HG03095 (cell line): ENCODE measurements around the gene PPP3CA.

Experiments used
- ATAC-seq: cut with Tn5 transposase; IDR thresholded peaks from one replicate; pipeline ENCODE4 v1.9.1; 2021; ENCODE audit warnings: moderate library complexity; ENCODE audit not compliant: unreplicated experiment

The PPP3CA gene

DNA sequence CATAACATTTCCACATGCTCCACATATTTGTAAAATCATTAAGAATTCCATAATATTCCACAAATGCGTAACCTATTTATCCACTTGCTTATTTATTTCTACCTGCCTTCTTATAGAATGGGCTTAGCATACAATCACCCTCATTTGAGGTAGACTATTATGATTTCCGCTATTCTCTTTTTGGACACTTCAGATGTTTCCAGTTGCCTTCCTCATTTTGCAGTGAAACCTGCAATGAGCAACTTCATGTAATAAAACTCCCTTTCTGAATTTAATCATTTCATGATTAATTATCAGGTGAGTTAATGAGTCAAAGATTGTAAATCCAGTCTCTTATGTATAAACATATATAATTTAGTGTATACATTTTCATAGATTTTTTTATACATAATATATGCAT, 58.0 kb downstream of the PPP3CA start:
- no peak for ATAC-seq

DNA sequence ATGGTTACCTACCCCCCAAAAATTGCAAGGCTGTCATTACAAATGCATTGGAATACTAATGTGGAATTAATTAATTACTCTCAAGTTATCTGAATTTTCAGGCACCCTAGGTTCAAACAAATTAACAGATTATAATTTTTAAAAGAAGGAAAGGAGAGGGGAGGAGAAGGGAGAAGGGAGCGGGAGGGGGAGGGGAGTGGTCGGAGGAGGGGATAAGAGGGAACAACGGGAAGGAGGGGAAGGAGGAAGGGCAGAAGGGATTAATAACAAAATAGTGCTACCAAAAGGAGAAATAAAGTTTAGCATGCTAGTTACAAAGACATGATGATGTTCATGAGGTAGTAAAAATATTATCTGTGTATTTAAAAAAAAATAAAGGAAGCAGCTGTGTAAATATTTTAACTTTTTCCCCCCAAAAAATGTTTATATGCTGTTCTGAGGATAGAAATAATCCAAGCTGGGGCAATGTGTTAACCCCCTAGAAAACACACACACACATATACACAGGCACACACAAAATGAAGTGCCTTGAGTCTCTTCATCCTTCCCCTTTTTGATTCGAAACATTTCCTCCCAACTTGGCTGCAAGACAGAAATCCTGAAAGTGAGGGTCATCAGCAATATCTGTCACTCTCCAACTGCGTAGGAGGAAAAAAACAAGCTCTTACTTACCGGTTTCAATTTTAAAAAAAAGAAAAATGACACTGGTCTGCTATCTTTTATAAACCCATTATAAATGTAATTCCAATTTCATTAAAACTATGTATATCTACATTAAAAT, 58.8 kb downstream of the PPP3CA start:
- ATAC-seq: no peak

DNA sequence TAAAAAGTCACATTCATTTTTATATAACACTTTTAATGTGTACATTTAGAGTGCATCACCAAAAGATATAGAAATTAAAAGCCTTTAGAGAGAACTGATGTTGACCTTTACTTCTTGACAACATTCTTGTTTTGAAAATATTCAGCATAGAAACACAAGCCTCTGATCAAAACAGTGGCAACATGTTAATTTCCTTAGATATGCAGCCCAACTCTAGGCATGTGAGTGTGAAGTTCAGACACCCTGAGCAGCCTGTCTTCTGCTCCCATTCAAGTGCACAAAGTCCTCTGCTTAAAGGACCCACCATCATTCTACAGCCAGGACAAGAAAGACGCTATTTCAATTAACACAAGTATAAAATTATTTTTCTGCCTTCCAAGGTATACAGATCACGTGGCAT, 60.0 kb downstream of the PPP3CA start:
- ATAC-seq: no peak

DNA sequence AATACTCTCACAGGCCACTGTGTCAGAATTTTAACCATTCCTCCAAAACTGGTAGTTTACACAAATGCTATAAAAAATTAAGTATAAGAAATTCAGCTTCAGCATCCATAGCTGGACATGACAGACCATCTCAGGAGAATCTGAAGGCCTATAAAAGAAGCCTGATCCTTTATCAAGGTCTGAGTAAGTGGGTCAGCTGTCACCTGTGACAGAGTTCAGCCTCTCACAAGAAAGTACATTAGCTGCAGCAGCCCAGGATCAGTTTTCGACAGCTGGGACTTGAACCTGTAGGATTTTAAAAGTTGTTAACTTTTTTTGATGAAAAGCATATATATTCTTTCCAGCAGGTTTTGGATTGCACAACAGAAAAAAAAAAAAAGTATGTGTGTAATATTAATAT, 60.7 kb downstream of the PPP3CA start:
- no peak for ATAC-seq

DNA sequence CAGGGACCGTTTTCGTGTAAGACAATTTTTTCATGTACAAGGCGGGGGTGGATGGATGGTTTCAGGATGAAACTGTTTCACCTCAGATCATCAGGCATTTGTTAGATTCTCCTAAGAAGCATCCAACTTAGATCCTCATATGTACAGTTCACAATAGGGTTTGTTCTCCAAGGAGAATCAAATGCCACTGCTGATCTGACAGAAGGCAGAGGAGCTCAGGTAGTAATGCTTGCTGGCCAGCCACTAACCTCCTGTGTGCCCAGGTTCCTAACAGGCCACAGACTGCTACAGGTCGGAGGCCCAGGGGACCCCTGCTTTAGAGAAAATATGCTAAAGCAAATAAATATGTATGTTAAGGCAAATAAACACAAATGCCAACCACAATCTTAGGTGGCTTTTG, 61.3 kb downstream of the PPP3CA start:
- no peak for ATAC-seq

DNA sequence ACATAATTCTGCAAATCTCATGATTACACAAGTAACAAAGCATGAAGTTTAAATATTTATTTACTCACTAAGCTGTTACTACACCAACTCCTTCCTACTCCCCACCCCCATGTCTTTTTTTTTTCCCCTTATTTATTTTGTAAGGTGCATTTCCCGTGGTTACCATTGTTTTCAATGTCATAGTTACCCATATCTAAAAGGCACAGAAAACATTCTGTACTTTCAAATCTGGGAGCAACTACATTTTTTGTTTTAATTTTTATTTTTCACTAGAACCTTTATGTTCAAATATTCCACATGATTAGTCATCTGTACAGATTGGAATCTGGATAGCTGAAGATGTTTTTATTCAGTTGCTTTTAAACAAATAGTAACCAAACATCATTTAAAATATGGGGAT, 62.8 kb downstream of the PPP3CA start:
- no peak for ATAC-seq

DNA sequence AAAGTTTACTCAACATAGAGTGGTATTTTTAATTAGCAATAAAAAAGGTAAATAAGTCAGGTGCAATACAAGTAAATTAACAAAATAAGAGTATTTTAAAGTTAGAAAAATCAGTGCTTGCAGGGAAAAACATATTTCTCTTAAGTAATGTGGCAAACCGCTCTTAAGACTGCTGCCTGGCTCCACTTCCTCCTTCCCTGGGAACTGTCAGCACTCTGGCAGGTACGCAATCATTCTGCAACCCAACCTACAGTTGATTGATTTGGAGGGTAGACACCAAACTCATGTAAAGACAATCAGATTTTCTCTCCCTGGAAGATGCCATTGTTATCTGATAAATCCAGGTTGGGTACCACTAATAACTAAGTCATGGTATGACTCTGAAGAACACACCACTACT, 63.9 kb downstream of the PPP3CA start:
- ATAC-seq: no peak

DNA sequence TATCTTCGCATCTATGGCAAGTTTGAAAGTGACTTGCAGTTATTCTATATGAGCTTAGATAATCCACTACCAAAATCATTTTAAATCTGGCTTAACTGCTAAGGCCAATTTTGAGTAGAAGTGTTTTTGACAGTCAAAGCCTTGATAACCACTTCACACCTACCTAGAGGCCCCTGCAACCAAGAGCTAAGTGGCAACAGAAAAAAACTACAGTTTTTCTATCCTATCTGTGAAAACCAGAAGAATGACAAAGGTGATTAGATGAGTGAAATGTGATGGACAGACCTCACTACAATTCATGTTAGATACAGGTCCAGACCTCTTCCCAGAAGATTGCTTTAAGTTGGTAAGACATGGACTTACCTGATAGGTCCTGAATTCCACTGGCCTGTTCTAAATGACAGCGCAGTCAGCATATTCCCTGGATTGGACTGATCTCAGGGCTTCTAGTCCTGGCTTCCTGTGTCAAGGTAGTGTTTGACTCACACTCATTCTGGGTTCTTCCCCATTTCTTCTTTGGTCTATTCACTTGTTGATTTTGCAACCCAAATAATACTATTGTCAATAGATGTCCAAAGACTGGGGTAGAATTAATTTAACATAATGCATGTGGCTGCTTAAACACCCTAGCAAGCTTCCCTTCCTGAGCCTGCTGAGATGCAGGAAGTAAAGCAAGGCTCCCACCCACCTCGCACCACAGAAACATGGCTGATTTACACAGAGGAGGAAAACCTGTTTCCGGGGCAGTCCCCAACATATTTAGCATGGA, 65.1 kb downstream of the PPP3CA start:
- no peak for ATAC-seq

DNA sequence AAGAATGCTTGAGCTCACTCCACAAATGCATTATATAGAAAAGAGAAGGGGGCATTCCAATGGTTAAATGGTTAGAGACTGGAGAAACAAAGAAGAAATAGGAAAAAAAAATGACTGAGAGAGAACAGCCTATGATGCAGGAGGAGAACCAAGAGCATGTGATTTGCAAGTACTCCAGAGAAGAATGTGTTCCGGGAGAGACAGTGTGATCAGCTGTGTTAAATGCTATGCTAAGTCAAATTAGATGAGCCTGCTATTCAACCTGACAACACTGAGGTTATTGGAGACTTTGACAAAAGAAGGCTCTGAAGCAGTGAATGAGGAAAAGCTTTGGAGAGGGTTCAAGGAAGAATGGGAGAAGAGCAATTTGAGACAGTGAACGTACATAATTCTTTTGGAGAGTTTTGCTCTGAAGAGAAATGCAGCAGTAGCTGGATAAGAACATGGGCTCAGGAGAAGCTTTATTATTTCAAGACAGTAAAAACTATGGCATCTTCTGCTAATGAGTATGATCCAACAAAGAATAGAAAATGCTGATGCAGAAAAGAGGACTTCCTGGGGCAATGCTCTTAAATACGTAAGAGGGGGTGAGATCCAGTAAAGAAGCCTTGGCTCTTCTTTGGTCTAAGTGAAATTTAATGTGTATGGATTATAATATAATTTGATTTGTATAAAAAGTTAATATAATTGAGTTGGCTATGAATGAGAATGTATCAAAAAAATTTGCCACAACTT, 66.3 kb downstream of the PPP3CA start:
- no peak for ATAC-seq

DNA sequence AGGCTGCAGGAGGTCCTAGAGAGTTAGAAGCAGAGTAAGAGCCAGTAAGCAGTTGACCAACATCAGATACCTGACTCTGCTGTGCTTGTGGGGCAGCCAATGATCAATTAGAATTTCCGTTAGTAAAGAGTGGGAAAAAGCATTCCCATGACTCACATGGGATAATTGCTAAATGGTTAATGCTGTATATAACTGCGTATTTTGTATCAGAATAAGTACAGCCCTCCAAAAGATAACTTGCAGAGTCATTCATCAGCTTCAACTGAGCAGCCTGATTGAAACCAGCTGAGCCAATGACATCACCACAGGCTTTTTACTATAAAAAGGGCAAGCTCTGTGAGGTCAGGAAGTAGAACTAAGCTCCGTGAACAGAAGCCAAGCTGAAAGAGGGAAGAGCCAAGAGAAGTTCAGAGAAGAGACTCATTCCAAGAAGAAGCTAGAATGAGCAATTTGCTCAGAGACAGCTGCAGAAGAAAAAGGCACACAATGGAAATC, 67.9 kb downstream of the PPP3CA start:
- ATAC-seq: peak; percentile 67

DNA sequence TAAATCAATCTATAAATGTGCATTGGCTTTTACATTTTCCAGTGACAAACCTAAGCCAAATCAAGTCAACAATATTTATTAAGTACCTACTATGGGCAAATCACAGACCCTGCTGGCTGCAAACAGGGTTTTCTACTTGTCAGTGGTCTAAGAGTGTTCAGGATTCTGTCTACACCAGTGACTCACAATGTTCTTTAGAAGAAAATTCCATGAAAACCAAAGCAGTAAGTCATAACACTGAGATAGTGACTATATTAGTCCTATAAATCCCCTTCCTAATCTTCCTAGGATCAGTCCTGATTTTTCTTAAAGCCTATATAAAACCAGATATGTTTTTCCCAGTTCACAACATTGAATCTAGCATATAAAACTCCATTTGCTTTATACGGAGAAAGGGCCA, 69.7 kb downstream of the PPP3CA start:
- no peak for ATAC-seq

DNA sequence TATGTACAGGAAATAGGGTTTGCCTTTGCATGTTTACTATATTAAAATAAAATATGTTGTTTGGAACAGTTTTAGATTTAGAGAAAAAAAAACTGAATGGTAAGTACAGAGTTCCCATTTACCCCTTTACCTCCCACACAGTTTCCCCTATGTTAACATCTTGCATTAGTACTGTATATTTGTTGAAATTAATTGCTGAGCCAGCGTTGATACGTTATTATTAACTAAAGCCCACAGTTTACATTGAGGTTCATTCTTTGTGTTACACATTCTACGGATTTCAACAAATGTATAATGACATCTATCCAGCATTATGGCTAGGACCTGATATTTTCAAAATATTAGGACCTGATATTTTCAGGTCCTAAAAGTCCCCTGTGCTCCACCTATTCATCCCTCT, 70.7 kb downstream of the PPP3CA start:
- ATAC-seq: no peak

DNA sequence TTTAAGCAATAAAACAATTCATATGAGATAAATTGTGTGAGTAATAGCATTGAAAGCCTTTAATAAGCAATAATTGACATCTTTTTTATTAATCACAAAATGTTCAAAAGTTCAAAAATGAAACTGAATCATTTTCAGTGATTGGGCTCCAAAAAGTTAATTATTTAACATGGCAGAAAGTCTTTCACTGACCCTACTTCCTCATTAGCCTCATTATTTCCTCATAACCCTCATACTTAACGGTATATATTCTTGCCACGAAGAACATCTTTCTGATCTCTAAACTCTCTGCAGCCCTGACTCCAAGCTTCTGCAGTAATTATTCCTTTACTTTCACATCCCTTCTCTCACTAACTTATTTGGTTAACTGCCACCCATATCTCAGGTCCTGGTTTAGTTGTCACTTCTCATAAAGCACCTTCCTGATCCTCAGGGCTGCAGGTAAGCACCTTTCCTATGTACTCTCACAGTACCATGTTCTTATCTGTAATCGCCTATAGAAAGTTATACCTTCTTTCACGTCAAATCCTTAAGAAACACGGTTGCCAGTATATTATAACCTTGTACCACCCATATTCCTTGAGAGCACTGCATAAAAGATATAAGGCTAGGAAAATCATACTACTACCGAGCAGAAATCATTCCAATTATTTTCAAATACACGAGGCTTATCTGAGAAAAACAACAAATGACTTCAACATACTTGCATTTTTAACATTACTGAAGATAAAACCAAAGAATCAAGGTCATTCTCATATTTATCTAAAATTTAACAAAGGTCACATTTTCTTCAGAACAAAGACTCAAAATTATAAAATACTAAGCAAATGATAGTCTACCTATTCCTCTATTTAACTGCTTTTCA, 72.2 kb downstream of the PPP3CA start:
- ATAC-seq: no peak

DNA sequence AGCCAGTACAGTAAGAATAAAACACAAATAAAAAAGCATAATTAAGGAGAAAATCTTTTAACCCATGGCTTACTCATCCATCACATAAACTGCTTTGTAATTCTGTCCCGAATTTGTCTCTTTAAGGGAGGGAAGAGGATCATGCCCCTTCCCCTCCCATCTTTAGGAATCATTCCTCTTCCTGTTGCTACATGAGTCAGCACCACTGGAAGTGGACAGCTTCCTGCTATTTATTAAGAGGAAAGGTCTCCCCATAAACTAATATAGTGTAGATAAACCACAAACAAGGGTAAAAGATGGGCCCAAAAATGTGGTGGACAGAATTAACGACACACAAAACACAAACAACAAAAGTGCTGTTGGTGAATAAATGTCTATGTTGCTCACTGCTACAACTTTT, 75.8 kb downstream of the PPP3CA start:
- no peak for ATAC-seq

DNA sequence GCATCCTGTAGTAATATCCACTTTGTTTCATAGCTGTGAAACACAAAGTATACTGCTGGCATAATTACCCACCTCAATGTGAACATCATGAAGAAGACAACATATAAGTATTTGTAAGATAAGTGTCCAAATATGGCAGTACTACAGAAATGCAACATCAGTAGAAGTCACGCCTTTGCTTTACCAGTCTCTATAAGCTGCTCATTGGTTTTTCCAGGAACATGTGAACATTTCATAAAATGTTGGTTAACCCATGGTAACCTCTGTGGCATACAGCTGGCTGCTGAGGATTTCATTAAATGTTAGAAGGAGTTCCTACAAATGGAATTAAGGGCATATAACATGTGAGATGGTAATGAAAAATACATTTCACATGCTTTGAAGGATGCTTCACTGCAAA, 77.6 kb downstream of the PPP3CA start:
- no peak for ATAC-seq

DNA sequence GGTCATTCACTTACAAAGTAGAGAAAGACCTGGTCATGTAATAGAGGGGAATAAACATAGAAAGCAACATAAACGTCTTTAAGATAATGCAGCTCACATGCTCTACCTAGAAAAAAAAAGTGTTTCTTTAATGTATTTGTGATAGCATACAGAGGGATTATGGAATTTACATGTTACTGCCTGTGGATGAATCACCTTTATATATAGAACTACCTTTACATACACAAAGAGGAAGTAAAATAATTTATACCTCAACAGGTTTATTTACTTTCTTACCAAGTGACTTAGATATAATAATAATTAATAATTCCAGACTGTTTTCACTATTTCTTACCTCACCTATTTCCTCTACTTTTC, 81.5 kb downstream of the PPP3CA start:
- ATAC-seq: no peak

DNA sequence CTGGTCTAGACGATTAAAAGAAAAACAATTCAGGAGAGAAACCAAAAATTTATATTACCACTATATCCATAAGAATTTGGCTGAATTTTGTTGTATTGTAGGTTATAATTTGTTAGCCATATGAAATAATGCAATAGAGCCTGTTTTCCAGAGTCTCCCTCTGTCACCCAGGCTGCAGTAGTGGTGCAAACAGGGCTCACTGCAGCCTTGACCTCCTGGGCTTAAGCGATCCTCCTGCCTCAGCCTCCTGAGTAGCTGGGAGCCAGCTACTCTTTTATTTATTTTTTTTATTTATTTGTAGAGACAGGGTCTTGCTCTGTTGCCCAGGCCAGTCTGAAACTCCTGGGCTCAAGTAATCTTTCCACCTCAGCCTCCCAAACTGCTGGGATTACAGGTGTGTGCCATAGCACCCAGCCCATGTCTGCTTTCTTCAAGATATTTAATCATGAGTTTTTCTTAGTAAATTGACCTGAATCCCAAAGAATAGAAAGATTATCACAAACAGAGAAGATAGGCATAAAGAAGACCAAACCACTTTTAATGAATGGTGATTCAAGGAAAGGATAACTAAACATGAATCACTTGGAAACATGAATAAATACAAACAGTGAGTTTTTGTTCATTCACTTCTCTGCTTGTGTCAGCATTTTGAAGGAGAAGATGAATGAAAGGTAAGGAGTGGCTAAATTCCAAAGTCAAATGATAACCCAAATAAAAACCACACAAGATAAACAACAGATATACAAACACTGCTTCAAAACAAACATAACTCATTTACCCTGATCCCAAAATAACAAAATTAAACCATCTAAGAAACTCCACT, 82.1 kb downstream of the PPP3CA start:
- ATAC-seq: no peak

DNA sequence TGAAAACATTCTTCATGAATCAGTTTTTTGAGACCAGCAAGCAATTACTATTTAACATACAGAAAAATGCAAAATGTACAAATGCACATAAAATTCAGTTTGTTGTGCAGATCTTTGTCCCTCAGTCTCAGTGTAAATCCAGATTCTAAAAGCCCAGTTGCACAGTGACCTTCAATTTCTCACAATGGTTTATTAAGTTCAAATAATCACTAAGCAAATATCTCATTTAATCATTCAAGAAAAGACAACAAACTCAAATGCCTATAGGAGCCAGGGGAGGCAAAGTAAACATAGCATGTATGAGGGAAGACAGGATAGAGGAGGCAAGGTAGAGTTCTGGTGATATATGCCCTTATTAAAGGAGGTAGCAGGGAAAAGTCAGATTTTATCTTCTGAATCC, 82.8 kb downstream of the PPP3CA start:
- no peak for ATAC-seq

DNA sequence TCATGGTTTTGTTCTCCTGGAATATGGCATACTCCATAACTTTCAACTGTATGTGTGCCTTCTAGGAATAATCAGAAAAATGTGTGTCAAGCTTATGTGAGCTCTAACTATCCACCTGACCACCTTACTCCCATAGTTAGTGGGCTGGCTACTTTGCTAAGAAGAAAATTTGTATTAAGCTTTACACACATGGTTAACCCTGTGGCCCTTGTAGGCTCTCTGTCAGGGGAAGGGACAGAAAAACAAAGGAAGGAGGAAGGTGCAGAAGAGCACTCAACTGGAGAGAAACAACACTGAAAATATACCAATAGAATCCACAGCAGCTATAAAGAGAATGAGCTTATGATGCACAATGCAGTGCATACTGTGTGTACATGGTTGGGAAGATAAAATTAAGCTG, 84.6 kb downstream of the PPP3CA start:
- ATAC-seq: no peak

DNA sequence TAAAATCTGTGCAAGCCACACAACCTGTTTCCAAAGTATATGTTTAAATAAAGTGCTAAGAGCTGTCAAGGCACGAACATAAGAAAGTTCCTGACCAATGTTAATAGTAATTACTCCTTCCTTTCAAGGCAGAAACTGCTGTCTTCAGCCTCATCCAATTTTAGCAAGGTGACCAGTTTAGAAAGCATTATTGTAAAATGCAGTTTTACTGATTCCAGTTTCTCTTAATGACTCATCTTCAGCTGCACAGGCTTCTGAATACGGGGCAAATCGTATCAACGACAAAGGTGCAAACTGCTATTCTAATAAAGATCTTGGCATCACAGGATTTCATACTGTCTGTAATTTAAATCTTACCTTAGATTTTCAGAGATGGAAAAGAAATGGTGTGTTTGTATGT, 87.5 kb downstream of the PPP3CA start:
- peak; percentile 94 for ATAC-seq
